A375 (cell line): ENCODE measurements around the gene CRK. TPM values are rescaled to one million over a fixed set of nuclear protein-coding genes. Genes with fewer than 3 reads are reported as not detected.

Source experiments
- total RNA-seq: library from RNA; depleted of rRNA; stranded (reverse); fragments of >200 nt; shearing (Covaris generic); gene quantifications from 2 replicates; pipeline ENCODE4 v1.2.3, GENCODE V29; 2014; rRNA removed

CRK gene
- 46.2 and 47.9 TPM in 2 replicates for total RNA-seq

DNA sequence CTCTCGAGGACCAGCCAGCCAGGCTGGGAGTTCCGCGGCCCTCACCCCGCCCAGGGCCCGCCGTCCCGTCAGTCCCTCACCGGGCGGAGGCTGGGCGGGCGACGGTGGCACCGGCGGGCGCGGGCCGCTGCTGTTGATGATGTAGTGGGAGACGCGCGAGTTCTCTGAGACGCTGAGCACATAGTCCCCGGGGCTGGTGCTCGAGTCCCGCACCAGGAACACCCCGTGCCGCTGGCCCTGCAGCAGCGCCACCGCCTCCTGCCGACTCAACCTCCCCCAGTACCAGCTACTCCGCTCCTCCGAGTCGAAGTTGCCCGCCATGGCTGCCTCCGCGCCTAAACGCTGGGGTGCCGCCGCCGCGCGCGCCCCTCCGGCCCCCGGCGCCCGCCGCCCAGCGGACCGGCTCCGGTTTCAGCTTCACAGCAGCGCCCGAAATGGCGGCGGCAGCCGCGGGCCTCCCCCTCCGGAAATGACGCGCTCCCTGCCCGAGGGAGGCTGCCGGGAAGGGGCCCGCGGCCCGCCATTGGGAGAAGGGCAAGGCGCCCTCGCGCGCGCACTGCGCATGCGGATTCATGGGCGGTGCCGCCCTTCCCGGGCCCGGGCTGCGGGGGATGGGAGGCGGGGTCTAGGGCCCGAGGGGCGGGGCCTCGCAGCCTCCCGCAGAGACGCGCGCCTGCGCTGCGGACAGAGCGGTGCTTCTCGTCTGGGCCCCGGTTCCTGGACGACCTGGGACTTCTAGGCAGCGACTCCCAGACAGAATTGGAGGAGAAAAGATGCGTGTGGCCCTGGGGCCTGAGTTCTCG lies at the start of gene CRK:
TSS of gene CRK (minus strand) at position 436 of the 803 bp plus-strand sequence. CDS start at position 321, 115 bp downstream.

GRCh38 chr17:1492249-1493206 lies 36.5 kb upstream of the CRK start, which contains the start of gene MYO1C:
TSS of gene MYO1C (minus strand) at chr17:1492686. CDS start at chr17:1492487, 199 bp downstream.

GRCh38 chr17:1399679-1400512 lies 56.1 kb downstream of the CRK start, which contains the start of gene YWHAE:
TSS of gene YWHAE (minus strand) at chr17:1400222. CDS start at chr17:1400110, 112 bp downstream.

Other genes with a start within 250 kb of the CRK start
- not detected in 2 replicates for gene BHLHA9, start 185.8 kb downstream of the CRK start, total RNA-seq
- gene TRARG1, start 176.6 kb downstream of the CRK start, total RNA-seq, result not detected in 2 replicates
- gene YWHAE, start 56.0 kb downstream of the CRK start, total RNA-seq, result 480 and 534 TPM in 2 replicates
- 104 and 107 TPM in 2 replicates for gene MYO1C, start 36.5 kb upstream of the CRK start, total RNA-seq
- gene INPP5K, start 60.4 kb upstream of the CRK start, total RNA-seq, result 61.0 and 73.0 TPM in 2 replicates
- 40.1 and 46.4 TPM in 2 replicates for gene PITPNA, start 106.6 kb upstream of the CRK start, total RNA-seq
- 0.77 and 1.4 TPM in 2 replicates for gene SLC43A2, start 172.6 kb upstream of the CRK start, total RNA-seq
- 0.19 and 0.41 TPM in 2 replicates for gene SCARF1, start 189.5 kb upstream of the CRK start, total RNA-seq
- 13.8 and 17.3 TPM in 2 replicates for gene RILP, start 193.6 kb upstream of the CRK start, total RNA-seq
- 113 and 118 TPM in 2 replicates for gene PRPF8, start 228.6 kb upstream of the CRK start, total RNA-seq